Ramos (cell line): Measurements from ENCODE around the gene CFAP61.
"Not testable (repeated sequence)": the region's sequence is repeated elsewhere in the genome, so short reads cannot be mapped to it uniquely, and the experiment has no call there.

Source experiments
- in situ Hi-C: fragments of 300-500 bp; cut with MboI; formaldehyde crosslinking; loops from one replicate; pipeline ENCODE4 v1.14.3; 2022; ENCODE audit warnings: low sequenced_read_pairs; ENCODE audit not compliant: unreplicated experiment

CFAP61 gene

DNA sequence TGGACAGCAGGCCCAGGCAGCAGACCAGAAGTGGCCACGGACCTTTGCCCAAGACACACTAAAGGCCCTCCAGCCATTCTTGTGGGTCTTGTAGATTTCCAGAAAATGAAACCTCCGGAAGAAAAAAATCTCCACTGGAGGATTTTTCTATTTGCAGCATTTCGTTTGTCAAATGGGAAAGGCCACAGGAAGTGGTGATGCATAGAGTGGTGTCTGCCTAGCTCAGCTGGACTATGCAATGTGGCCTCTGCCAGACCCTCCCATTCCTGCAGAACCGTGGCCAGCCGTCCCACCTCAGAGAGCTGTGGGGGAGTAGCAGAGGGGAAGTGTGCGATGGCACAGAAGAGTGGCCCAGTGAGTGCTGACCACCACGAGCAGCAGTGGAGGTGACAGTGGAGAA lies 291.6 kb downstream of the CFAP61 start:
- in situ Hi-C loops = no loop called here

DNA sequence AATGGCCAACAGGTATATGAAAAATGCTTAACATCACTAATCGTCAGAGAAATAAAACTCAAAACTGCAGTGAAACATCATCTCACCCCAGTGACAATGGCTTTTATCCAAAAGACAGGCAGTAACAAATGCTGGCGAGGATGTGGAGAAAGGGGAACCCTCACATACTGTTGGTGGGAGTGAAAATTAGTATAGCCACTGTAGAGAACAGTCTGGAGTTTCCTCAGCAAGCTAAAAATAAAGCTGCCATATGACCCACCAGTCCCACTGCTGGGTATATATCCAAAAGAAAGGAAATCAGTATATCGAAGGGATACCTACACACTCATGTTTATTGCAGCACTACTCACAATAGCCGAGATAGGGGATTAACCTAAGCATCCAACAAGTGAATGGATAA lies 292.1 kb downstream of the CFAP61 start:
- in situ Hi-C loops = no loop called here

DNA sequence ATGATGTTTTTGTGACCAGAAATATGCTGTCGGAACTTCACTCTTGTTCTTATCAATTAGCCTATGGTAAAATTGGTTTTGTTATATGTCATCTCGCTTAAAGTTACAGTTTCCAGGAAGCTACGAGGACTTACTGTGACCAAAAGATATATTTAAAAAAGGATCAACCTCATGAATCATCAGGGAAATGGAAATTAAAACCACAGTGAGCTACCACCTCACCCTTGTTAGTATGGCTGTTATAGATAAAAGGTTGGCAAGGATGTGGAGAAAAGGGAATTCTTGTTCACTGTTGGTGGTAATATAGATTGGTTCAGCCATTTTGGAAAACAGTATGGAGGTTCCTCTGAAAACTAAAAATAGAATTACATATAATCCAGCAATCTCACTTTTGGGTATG lies 301.2 kb downstream of the CFAP61 start:
- in situ Hi-C loops = no loop called here

DNA sequence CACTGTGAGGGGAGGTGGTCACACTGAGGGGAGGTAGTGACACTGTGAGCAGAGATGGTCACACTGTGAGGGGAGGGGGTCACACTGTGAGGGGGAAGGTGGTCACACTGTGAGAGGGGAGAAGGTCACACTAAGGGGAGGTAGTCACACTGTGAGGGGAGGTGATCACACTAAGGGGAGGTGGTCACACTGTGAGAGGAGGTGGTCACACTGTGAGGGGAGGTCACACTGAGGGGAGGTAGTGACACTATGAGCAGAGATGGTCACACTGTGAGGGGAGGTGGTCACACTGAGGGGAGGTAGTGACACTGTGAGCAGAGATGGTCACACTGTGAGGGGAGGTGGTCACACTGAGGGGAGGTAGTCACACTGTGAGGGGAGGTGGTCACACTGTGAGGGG lies 303.2 kb downstream of the CFAP61 start:
- in situ Hi-C loops = not testable (repeated sequence)

DNA sequence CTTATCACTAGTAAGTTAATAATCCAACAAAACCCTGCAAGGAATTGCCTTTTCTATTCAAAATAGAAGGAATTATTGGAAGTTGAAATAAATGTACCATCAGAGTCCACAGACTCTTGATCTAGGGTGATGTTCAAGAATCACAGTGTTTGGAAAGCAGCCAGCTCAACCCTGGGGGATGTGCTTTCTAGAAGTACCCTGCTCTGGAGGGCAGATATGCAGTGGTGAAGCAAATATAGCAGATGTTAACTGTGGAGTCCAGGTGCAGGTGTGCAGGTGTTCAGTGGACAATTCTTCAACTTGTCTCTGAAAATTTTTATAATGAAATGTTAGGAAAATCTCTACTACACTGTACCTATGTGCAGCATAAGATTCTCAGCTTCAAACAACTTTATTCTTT lies 306.5 kb downstream of the CFAP61 start:
- in situ Hi-C loops = no loop called here

DNA sequence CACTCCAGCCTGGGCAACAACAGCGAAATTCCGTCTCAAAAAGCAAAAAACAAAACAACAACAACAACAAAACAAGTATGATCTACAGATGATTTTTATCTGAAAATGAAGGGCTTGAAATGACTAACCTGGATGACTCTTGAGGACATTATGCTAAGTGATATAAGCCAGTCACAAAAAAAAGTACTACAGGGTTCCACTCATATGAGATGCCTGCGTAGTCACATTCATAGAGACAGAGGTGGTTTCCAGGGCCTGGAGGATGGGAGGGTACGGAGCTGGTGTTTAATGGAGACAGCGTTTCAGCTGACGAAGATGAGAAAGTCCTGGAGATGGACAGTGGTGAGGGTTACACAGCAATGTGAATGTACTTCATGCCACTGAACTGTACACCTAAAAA lies 307.3 kb downstream of the CFAP61 start:
- in situ Hi-C loops = no loop called here

DNA sequence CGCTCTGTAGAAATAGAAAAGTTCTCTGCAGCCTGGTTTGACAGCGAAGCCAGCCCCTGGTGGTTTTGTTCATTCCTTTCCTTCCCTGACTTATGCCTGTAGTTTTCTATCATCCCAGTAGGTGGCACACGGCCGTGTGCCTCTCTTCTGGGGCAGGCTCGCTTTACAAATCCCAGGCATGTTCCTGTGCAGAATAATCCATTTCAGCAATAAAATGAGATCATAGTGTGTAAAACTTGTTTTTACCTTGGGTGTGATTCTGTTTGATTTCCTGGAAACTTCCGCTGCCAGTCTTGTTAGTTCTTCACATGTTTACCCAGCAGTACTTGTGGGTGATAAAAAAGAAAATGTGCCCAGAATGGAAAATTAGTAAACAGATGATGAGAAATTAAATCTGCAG lies 308.1 kb downstream of the CFAP61 start:
- in situ Hi-C loops = no loop called here

DNA sequence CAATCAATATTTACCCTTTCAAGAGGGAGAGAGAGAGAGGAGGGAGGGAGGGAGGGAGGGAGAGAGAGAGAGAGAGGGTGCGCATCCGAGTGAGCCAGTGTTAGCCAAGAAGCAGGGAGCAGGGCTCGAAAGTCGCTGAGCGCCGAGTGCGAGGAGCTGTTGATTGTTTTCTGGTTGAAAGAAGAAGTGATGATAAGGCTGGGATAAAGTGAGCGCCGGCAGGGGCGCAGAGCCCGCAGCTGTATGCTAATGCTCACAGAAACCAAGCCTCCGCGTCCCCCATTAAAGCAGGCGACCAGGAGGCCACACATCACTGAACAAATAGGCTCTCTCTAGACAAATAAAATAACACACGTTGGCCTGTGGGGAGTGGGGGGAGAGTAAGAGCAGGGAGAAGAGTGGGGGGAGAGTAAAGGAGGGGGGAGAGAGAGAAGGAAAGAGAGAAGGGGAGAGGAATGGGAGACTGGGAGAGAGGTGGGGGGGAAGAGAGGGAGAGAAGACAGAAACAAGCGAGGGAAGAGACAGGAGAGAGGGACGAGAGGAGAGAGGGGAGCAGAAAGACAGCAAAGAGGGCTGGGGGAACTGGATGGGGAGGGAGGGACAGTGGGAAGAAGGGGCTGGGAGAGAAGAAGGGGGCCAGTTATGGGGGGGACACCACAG lies 310.6 kb downstream of the CFAP61 start:
- in situ Hi-C loops = no loop called here

DNA sequence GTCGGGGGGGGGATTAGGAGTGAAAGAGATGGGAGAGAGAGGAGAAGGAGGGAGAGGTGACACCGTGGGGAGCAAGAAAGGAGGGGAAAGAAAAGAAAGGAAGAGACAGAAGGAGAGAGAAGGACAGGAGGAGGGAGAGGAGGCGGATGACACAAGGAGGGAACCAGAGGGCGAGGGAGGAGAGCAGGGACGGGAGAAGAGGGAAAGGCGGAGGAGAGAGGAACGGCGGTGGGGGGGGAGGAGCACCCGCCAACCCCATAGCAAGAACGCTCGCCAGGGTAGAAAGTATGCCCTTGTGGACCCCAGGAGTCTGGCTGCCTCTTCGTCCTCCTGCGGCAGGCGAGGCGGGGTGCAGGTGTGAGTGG lies 311.1 kb downstream of the CFAP61 start:
- in situ Hi-C loops = no loop called here

DNA sequence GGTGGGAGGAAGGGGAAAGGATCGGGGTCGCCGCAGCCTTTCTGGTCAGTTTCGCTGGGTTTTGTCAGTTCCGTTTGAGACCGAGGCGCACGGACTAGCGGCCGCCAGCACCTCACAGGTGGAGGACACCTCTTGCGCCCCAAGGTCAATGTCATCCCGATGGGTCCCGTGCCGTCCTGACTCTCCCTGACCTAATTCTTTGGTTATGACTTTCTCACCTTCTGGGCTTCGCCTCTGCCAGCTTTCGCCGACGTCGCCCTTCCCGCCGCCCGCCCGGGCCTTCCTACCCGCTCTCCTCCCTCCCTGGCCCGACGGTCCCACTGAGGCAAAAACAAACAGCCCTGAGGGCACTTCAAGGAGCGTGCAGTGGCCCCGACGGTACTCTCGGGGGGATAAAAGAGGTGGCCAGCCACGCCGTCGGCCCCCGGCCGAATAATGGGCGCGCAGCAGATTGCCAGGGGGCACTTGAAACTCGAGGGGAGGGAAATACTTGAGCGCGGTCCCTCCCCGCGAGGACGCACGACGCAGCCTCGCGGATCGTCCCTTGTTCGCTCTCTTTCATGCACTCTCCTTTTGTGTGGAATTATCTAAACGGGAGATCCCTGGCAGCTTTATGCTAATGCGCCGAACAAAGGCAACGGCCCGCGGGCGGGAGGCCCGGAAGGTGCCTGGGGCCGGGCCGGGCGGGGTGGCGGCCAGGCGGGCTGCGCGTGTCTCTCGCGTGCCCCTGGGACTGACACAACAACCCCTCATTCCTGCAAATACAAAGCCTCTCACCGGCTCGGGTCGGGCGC lies 311.7 kb downstream of the CFAP61 start:
- in situ Hi-C loops = no loop called here

DNA sequence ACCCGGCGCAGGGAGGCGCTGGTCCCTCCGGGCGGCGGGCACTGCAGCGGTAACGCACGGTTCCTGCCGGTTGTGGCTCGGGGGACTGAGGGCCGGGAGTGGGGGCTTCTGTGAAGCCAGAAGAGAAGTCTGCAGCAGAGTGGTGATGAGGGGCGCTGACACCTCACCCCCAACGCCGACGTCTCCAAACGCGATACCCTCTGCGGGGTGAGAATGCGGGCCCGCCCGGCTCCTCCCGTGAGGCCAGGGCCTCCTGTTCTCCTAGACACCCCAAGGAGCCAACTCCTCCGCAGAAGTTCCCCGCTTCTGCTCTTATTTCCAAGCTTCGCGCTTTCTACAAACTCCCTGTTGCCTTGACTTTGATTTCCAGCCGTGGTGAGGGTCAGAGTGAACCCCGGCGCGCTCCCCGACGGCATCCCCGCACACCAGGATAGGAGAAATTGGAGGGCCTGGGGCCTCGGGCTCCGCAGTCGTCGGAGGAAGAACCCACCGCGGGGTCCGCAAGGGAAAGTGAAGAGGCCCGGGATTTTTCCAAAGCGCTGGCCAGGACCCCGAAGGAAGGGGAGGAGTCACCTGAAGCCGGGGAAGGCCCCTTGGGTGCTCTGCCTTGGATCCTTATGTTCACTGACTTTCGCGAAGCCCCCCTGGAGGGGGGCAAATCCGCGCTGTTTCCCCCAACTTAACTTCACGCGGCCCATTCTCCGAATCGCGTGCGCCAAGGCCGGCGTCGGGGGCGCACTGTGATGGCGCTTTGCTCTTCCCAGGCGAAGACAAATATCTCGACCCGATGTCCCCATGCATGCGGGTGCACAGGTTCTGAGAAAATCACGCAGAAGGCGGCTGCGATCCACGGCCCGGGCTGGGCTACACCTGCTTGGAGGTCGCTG lies 312.5 kb downstream of the CFAP61 start:
- in situ Hi-C loops = no loop called here

DNA sequence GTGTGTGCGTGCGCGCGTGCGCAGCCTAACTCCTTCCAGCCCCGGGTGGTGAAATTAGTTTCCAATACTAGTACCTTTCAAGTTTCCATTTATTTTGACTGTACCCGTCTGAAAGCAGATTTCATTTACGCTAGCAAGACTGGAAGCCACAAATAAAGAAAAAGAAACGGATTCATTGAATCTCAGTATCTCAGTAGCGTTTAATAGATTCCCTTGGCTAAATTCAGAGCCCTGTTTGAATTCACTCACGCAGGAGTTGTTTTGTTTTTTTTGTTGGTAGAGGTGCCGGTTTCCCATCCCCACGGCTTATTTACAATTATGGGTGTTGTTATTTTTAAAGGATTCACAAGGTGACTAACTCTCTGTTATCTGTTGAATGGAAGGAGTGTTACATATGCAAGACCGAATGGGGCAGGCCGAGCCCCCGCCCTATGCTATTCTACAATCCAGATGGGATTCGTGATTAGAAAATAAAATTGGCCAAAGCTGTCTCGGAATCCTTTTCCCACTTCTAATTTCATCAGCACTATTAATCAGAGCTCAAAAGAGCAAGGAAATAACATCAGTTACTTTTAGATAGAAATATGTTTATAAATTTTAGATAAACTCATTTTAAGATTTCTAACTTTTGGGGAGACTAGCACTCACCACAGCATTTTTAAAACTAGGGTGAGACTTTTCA lies 313.3 kb downstream of the CFAP61 start:
- in situ Hi-C loops = no loop called here

DNA sequence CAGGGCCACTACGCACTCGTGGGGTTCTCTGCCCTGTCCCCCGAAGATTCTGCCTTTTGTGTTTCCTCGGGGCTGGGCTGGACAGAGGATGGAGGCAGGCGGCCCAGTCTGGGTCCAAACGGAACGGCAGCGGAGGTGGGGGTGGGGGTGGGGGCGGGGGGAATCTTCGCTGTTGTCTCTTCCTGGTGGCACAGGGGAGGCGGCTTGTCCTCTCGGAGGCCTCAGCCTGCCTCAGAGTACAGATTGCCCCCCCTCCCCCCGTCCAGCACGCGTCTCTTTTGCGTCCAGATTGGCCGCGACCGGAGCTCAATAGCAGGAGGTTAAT lies 314.2 kb downstream of the CFAP61 start:
- in situ Hi-C loops = no loop called here

DNA sequence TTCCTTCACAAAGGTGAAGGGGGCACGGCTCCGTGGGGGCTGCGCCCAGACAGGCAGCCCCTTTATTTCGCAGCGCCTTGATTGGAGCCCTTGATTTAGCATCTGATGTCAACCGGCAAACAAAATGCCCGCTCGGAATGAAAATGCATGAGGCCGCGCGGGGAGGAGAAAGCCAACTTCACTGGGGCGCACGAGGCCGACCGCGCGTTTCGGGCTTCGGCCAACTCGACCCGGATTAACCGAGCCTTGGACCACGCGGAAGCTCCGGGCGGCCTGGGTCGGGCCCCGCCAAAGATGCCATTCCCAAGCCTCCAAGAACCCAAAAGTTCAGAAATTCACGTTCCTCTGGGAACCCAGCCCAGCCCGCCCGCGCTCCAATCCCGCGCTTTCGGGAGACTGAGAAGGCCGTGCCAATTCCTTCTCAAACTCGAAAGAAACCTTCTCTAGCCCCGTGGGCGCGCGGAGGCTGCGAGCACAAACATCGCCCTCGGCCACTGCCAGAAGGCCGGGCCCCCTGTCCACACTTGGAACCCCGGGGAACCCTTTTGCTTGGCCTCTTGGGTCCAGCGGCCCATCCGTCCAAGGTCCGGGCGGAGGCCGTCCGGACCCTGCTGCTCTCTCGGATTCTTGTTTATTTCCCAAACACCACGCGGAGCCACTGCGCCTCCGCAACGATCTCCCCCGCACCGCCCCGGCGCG lies 314.7 kb downstream of the CFAP61 start:
- in situ Hi-C loops = no loop called here

DNA sequence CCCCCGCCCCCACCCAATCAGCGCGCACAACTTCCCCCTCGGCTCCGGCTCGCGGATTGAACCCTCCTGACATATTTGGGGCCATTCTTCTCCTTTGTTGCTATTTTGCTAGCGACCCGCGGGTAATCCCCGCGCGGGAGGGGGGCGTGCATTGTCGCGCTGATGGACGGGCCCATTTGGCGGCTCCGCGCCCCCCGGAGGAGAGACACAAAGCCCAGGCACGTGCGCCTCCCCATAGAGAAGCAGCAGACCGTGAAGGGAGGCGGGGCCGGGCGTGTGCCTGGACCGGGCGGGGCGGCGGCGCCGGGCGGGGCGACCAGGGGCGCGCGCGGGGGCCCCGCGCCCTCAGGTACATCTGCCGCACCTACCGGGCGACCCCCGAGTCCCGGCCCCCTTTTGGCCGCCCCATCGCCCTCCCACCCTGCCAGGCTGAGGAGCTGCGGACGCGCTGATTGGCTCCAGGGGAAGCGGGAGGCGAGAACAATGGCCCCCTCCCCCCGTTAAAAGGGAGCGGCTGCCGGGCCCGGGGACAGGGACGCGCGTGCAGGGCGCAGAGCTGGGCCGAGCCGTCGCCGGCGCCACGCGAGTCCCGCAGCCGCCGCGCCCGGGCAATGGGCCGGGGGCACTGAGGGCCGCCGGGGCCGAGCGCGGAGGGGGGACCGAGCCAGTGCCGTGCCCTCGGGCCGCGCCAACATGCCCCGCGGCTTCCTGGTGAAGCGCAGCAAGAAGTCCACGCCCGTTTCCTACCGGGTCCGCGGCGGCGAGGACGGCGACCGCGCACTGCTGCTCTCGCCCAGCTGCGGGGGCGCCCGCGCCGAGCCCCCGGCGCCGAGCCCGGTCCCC lies 315.5 kb downstream of the CFAP61 start, which contains the start of gene INSM1:
TSS of gene INSM1 (plus strand) at position 530 of the 843 bp plus-strand sequence. CDS start at position 694, 164 bp downstream.
- in situ Hi-C loops = no loop called here

DNA sequence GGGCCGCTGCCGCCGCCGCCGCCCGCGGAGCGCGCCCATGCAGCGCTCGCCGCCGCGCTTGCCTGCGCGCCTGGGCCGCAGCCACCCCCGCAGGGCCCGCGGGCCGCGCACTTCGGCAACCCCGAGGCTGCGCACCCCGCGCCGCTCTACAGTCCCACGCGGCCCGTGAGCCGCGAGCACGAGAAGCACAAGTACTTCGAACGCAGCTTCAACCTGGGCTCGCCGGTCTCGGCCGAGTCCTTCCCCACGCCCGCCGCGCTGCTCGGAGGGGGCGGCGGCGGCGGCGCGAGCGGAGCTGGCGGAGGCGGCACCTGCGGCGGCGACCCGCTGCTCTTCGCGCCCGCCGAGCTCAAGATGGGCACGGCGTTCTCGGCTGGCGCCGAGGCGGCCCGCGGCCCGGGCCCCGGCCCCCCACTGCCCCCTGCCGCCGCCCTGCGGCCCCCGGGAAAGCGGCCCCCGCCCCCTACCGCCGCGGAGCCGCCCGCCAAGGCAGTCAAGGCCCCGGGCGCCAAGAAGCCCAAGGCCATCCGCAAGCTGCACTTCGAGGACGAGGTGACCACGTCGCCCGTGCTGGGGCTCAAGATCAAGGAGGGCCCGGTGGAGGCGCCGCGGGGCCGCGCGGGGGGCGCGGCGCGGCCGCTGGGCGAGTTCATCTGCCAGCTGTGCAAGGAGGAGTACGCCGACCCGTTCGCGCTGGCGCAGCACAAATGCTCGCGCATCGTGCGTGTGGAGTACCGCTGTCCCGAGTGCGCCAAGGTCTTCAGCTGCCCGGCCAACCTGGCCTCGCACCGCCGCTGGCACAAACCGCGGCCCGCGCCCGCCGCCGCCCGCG lies 316.3 kb downstream of the CFAP61 start:
- in situ Hi-C loops = no loop called here

DNA sequence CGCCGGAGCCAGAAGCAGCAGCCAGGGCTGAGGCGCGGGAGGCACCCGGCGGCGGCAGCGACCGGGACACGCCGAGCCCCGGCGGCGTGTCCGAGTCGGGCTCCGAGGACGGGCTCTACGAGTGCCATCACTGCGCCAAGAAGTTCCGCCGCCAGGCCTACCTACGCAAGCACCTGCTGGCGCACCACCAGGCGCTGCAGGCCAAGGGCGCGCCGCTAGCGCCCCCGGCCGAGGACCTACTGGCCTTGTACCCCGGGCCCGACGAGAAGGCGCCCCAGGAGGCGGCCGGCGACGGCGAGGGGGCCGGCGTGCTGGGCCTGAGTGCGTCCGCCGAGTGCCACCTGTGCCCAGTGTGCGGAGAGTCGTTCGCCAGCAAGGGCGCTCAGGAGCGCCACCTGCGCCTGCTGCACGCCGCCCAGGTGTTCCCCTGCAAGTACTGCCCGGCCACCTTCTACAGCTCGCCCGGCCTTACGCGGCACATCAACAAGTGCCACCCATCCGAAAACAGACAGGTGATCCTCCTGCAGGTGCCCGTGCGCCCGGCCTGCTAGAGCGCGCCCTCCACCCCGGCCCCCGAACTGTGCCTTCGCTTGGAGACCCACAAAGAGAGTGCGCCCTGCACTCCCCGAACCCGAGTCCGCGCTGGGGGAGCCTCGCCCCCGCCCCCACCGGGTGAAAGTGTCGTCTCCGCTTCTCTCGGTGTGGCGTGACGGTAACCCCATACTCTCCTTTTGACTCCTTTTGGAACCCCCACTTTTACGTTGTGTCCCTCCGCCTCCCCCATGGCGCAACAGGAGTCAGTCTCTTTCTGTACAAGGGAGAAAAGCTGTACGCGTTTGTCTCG lies 317.1 kb downstream of the CFAP61 start:
- in situ Hi-C loops = no loop called here
